Kidney glomerular epithelial cell (primary cell): ENCODE data around the gene PACS2.
"Not testable (repeated sequence)": the region's sequence is repeated elsewhere in the genome, so short reads cannot be mapped to it uniquely, and the experiment has no call there.

Experiments used
- DNase-seq: peaks from one replicate; lab custom pipeline; 2025; lab: John Stamatoyannopoulos, UW

Gene PACS2

GRCh38 chr14:105314287-105315200, at the start of gene PACS2:
PACS2 (plus strand) TSS chr14:105314748; CDS start chr14:105314919, 171 bp downstream.
- DNase-seq: peak; percentile 73

- no peak for DNase-seq
Measured at GRCh38 chr14:105267820-105268548, 46.6 kb upstream of the PACS2 start.

- no peak for DNase-seq
Measured at GRCh38 chr14:105268736-105269354, 45.7 kb upstream of the PACS2 start.

- DNase-seq: no peak
Measured at GRCh38 chr14:105269405-105269804, 45.1 kb upstream of the PACS2 start.

DNA sequence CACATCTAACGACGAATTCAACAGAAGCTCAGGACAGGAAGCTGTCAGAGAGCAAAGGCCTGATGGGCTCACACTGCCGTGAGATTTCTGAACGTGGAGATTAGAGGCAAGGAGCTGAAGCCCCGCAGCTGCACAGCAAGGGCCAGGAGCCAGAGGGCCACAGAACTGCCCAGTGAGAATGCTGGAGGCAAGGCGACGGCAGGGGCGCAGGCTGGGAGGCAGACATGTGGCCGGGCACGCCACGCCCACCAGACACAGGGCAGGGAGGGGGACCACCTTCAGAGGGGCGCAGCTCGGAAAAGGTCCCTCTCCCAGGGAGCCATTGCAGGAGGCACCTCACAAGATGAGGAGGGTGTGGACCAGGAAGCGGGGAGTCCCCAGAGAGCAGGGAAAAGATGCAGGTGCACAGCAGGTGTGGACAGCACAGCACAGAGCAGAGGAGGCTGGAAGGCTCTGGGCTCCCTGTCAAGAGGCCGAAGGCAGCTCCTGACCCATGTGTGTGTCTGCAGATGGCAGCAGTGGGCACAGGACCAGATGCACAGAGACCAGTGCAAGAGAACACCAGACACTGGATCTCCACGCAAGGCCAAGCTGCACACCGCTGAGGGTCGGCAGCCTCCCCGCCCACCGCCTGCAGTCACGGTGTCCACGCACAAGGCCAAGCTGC, 43.2 kb upstream of the PACS2 start:
- no peak for DNase-seq

DNA sequence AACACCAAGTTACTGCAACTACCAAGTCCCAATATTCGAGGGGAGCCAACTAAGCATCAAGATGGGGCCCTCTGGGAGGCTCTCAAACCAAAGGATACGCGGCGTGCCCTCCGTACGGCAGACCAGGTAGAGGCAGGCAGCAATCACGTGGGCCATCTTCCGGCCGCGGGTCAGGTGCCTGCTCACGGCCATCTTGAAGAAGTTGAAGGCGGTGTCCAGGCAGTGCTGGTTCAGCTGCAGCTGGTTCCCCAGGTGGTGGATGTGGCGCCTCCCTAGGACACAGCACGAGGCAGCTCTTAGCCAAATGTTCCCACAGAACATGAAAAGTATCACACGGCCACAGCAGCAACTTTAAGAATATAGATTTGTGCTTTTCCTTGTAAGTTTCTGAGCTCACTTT, 41.9 kb upstream of the PACS2 start:
- no peak for DNase-seq

DNA sequence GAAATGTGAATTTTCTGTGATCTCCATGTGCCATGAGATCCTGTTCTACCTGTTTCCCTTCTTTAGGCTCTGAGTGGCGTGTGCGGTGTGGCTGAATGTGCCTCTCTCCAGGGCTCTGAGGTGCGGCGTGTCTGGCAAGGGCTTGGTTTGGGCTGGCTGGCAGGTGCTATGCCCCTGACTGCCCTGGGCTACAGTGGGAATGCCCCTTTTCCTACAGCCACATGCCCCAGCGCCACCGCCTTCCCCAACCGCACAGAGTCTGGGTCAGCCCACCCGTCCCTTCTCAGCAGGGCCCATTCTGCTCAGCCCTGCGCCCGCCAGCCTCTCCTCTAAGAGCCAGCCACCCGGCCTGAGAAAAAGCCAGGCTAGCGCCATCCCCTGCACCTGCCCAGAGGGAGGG, 41.5 kb upstream of the PACS2 start:
- DNase-seq: no peak

DNA sequence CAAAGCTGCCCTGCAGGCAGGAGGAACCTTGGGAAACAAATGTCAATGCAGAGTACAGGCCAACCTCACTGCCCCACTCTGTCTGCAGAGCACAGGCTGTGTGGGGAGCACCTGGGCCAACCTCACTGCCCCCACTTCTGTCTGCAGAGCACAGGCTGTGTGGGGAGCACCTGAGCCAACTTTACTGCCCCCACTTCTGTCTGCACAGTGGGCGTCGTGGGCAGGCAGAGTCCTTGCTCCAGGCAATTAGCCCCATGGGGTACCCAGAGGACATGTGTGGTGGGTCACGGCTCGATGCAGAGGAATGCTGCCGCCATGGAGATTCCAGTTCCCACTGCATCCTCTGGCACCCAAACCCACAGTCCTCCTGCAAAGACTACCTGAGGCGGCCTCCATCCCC, 39.9 kb upstream of the PACS2 start:
- no peak for DNase-seq

DNA sequence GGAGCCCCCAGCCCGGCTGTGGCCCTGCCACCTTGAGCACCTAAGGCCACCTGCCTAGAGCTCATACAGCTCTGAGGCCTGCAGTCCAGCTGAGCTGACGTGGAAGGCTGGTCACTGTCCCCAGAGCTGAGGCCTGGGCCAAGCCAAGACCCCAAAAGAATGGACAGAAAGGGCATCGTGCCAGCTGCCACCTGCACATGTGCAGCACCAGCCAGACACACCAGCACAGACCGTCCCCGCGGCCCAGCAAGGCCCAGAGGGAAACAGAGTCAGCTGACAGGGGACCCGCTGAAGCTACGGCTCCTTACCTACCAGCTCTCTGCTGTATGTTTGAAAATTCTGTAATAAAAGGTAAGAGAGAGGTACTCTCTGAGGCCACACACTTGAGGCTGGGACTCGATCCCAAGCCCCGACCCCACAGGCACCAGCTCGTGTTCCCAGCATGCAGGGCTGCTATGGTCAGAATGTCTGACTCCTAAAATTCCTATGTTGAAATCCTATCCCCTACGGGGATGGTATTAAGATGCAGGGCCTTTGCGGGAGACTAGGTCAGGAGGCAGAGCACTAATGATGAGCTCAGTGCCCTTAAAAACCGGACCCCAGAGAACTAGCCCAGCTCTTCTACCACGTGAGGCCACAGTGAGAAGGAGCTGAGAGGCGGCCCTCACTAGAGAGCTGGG, 39.1 kb upstream of the PACS2 start:
- no peak for DNase-seq

DNA sequence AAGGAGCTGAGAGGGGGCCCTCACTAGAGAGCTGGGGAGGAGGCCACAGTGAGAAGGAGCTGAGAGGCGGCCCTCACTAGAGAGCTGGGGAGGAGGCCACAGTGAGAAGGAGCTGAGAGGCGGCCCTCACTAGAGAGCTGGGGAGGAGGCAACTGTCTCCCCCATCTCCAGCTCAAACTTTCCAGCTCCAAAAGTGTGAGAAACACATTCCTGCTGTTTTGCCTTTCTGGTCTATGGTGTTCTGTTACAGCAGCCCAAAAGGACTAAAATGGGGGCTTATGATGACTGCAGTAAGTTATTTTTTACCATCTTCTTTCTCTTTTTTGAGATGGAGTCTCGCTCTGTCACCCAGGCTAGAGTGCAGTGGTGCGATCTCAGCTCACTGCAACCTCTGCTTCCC, 37.1 kb upstream of the PACS2 start:
- DNase-seq: not testable (repeated sequence)

GRCh38 chr14:105279642-105280361, 34.7 kb upstream of the PACS2 start:
- no peak for DNase-seq

DNA sequence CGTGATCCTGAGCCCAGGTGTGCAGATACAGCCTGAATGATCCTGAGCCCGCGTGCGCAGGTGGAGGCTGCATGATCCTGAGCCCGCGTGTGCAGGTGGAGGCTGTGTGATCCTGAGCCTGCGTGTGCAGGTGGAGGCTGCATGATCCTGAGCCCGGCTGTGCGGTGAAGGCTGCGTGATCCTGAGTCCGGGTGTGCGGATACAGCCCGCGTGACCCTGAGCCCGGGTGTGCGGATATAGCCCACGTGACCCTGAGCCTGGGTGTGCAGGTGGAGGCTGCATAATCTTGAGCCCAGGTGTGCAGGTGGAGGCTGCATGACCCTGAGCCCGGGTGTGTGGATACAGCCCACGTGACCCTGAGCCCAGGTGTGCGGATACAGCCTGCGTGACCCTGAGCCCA, 34.0 kb upstream of the PACS2 start:
- DNase-seq: no peak

DNA sequence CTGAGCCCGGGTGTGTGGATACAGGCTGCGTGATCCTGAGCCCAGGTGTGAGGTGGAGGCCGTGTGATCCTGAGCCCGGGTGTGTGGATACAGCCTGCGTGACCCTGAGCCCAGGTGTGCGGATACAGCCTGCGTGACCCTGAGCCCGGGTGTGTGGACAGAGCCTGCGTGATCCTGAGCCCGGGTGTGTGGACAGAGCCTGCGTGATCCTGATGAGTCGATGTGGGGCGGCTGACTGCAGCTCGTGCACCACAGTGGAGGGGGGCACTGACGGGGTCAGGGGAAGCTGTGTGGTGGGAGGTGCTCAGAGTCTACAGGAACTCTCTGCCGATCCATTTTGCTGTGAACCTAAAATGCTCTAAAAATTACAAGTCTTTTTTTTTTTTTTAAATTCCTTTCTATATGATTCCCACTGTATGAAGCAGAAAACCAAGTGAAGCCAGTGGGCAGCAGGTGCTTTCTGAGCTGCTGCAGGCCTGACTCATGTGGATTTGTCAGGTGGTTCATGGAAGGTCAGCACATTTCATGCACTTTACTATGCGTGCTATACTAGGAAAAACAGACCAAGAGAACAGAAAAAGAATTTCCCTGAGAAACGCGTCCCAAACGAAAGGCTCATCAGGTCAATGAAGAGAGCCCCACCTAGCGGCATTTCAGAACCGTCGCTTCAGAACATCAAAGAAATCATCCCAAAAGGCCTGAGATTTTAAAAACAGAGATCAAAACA, 33.0 kb upstream of the PACS2 start:
- DNase-seq: peak; percentile 64

GRCh38 chr14:105282098-105282725, 32.3 kb upstream of the PACS2 start:
- no peak for DNase-seq

DNA sequence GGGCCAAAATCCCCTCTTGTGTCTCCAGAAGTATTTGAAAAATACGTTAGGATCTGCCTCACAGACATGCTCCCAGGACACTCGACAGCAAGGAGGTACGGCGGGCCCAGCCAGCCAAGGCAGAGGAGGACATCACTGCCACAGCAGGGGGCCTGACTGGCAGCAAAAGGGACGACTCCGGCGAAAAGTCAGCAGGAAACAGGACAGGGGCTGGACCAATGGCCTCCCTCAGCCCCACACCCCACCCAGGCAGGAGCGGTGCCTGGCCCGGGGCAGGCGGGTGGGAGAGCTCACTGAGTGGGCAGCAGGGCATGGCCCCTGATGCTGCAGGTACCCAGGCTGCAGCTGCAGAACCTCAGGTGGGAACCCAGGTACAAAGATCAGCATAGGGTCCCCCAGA, 31.5 kb upstream of the PACS2 start:
- no peak for DNase-seq

DNA sequence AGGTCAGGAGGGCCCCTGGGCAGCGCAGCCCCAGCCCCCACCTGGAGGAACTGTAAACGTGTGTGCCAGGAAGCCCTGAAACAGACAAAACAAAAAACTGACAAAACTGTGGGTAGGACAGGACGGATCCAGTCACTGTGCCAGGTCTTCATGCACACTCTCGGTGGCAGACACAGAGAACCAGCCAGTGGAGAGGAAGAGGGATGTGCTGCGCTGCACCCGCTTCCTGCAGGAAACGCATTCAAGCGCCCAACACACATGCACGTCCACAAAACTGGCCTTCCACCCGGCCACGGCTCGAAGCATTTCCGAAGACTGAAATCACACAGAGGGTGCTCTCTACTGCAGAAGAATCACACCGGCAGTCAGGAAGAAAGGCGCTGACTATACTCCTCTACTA, 30.6 kb upstream of the PACS2 start:
- no peak for DNase-seq

- DNase-seq: no peak
Measured at GRCh38 chr14:105285174-105285573, 29.4 kb upstream of the PACS2 start.

DNA sequence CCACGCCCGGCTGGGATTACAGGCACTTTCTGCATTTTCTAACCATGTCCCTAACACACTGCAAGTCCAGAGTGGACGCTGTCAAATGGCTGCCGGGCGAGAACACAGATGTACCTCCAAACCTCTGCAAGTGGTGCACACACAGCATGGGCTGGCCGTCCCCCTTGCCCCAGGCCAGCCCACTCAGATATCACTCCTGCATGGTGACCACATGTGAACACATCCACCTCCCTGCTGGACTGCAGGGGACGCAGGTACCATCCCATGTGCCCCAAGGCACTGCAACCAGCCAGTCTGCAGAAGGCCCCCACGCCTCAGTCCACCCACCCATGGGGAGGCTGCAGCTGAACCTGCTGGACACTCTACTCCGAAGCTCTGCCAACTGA, 27.8 kb upstream of the PACS2 start:
- DNase-seq: no peak

GRCh38 chr14:105287249-105288102, 27.1 kb upstream of the PACS2 start:
- no peak for DNase-seq
